Left ventricle myocardium superior (tissue), 1 donor: ENCODE data around the gene REPIN1. TPM values are rescaled to one million over a fixed set of nuclear protein-coding genes. Genes with fewer than 3 reads are reported as not detected.

ENCODE experiments used
- ATAC-seq: fragments of 200-7000 bp; cut with Tn5 transposase; one replicate; pipeline ENCODE4 v1.9.1; 2020; ENCODE audit warnings: mild to moderate bottlenecking, moderate library complexity
- DNase-seq: peaks from one replicate; pipeline ENCODE4 v3.0.0-alpha.2; 2020
- intact Hi-C: fragments of 100-400 bp; cut with micrococcal nuclease; formaldehyde crosslinking; loops from one replicate; pipeline ENCODE4 v1.11.0; 2022
- total RNA-seq: library from RNA; stranded (reverse); fragmentation: NEBNext Ultra II Directional; extraction: Animal tissue kit (Norgen Biotek cat#: 25700); gene quantifications from one replicate; pipeline ENCODE4 v1.2.1, GENCODE V29; 2021
- donor health status: DM: no; HTN: yes; CAD: no; lungs with severe emphysema.

Gene REPIN1
- total RNA-seq, 1 donor from 2014 or later: 131 TPM

GRCh38 chr7:150412016-150412415, 43.4 kb downstream of the REPIN1 start:
- DNase-seq: no peak
- intact Hi-C loops: no loop called here
- no peak for ATAC-seq

- DNase-seq (no peak), ATAC-seq (no peak)
- intact Hi-C loops: no loop called here
Observed at GRCh38 chr7:150412518-150413488, 44.2 kb downstream of the REPIN1 start.

- intact Hi-C loops: no loop called here
- DNase-seq: no peak
- no peak for ATAC-seq
Observed at GRCh38 chr7:150413640-150414081, 45.0 kb downstream of the REPIN1 start.

- ATAC-seq: no peak
- no peak for DNase-seq
- intact Hi-C loops: no loop called here
Observed at GRCh38 chr7:150415161-150416153, 46.8 kb downstream of the REPIN1 start.

GRCh38 chr7:150417239-150417638, 48.6 kb downstream of the REPIN1 start:
- ATAC-seq (no peak), DNase-seq (no peak)
- intact Hi-C loops: no loop called here

- no peak for DNase-seq
- ATAC-seq: no peak
- intact Hi-C loops: no loop called here
Observed at GRCh38 chr7:150417863-150418262, 49.2 kb downstream of the REPIN1 start.

- ATAC-seq (no peak), DNase-seq (no peak)
- intact Hi-C loops: no loop called here
Observed at GRCh38 chr7:150420242-150420641, 51.6 kb downstream of the REPIN1 start.

GRCh38 chr7:150420987-150421674, 52.5 kb downstream of the REPIN1 start:
- peak; percentile 99 for ATAC-seq
- intact Hi-C loops: no loop called here
- DNase-seq: peak; percentile 87

- no peak for DNase-seq
- no peak for ATAC-seq
- intact Hi-C loops: no loop called here
Observed at GRCh38 chr7:150421831-150422230, 53.2 kb downstream of the REPIN1 start.

Other genes with a start within 250 kb of the REPIN1 start
- 3.7 TPM for gene LRRC61, start 45.5 kb upstream of the REPIN1 start, total RNA-seq
- 4.0 TPM for gene ACTR3C, start 45.3 kb upstream of the REPIN1 start, total RNA-seq
- gene RARRES2, start 27.2 kb upstream of the REPIN1 start, total RNA-seq: 18.7 TPM
- gene ZNF775, start 10.5 kb downstream of the REPIN1 start, total RNA-seq: 3.0 TPM
- 16.2 TPM for gene GIMAP8, start 81.8 kb downstream of the REPIN1 start, total RNA-seq
- gene GIMAP7, start 146.1 kb downstream of the REPIN1 start, total RNA-seq: 24.1 TPM
- 40.2 TPM for gene GIMAP4, start 198.6 kb downstream of the REPIN1 start, total RNA-seq